Amniotic epithelial cell (primary cell): ENCODE data around the gene FNDC3A.
"Not testable (repeated sequence)": the region's sequence is repeated elsewhere in the genome, so short reads cannot be mapped to it uniquely, and the experiment has no call there.

Experiments
- DNase-seq: peaks from one replicate; pipeline ENCODE4 v3.0.0-alpha.2; 2010; ENCODE audit warnings: low read depth

Gene FNDC3A

DNA sequence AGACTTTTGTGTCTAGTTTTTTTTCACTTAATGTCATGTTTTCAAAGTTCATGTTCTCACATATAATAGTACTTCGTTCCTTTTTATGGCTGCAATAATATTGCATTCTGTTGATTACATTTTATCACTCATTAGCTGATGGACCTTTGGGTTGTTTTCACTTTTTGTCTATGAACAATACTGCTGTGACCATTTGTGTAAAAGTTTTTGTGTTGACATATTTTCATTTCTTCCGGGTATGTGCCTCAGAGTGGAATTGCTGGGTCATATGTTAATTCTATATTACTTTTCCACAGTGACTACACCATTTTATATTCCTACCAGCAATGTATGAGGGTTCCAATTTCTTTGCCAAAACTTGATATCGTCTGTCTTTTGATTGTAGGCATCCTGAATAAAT, 158.6 kb downstream of the FNDC3A start:
- no peak for DNase-seq

DNA sequence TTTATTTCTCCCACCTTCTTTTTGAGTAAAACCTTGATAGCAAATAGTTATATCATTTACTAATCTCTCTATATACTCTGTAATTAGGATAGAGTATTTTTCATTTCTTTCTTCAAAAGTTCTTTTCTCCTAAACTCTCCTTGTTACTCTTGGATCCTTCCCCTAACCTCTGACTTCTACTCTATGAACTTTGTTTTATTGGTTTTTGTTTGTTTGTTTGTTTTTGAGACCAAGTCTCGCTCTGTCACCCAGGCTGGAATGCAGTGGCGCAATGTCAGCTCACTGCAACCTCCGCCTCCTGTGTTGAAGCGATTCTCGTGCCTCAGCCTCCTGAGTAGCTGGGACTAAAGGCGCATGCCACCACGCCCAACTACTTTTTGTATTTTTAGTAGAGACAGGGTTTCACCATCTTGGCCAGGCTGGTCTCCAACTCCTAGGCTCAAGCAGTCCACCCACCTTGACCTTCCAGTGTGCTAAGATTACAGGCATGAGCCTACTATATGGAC, 161.5 kb downstream of the FNDC3A start:
- not testable (repeated sequence) for DNase-seq

DNA sequence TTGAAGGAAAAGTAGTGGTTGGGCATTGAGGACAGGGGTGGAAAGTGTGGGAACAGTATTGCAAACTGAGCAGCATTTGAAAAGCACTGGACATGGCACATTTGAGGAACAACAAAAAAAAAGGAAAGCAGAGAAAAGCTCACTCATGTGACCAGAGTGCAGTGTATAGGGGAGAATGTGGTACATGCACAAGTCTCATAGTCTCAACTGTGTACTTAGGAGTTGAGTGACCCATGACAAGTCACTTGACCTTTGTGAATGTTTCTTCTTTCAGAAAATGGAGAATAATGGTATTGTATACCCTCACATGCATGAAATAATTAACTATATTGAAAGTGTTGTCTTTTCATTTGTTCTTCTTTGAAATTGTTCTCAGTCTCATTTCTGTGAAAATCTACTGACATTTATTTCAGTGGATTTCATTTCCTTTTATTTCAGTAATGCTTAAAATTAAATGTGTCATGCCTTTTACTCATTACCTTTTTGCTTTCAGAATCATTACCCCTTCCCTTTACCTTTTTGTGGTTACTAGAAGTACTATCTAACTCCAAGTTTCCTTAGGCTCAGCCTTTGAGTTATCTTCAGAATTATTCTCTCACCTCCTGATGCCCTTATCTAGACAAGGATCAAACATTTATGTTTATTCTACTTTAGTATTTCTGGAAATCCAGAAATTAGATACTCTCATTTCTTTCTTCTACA, 165.3 kb downstream of the FNDC3A start:
- DNase-seq = no peak

DNA sequence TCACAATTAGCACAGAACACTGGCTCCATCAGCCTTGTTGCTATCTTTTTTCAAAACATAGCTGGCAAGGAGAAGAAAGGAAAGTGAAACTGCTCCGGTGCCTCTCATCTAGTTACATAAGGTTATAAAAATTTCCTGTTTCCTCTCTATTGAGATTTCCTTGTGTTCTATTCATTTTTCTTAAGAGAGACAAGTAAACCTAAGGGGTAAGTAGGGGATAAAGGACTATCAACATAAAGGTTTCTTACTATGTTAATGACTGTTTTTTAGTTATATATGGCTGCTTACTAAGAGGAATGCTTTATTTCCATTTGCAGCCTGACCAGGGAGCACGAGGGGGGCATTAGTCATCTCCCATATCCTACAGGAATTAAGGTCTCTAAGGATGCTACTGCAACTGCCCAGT, 171.2 kb downstream of the FNDC3A start:
- peak; percentile 50 for DNase-seq

GRCh38 chr13:49148405-49148804, 172.7 kb downstream of the FNDC3A start:
- DNase-seq = no peak

DNA sequence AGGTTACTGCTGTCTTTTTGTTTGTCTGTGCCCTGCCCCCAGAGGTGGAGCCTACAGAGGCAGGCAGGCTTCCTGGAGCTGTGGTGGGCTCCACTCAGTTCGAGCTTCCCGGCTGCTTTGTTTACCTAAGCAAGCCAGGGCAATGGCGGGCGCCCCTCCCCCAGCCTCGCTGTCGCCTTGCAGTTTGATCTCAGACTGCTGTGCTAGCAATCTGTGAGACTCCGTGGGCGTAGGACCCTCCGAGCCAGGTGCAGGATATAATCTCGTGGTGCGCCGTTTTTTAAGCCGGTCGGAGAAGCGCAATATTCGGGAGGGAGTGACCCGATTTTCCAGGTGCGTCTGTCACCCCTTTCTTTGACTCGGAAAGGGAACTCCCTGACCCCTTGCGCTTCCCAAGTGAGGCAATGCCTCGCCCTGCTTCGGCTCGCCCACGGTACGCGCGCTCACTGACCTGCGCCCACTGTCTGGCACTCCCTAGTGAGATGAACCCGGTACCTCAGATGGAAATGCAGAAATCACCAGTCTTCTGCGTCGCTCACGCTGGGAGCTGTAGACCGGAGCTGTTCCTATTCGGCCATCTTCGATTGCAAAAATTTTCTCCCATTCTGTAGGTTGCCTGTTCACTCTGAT, 182.4 kb downstream of the FNDC3A start:
- not testable (repeated sequence) for DNase-seq

GRCh38 chr13:49163162-49163561, 187.4 kb downstream of the FNDC3A start:
- not testable (repeated sequence) for DNase-seq

- DNase-seq = no peak
Measured at GRCh38 chr13:49164712-49165111, 189.0 kb downstream of the FNDC3A start.

DNA sequence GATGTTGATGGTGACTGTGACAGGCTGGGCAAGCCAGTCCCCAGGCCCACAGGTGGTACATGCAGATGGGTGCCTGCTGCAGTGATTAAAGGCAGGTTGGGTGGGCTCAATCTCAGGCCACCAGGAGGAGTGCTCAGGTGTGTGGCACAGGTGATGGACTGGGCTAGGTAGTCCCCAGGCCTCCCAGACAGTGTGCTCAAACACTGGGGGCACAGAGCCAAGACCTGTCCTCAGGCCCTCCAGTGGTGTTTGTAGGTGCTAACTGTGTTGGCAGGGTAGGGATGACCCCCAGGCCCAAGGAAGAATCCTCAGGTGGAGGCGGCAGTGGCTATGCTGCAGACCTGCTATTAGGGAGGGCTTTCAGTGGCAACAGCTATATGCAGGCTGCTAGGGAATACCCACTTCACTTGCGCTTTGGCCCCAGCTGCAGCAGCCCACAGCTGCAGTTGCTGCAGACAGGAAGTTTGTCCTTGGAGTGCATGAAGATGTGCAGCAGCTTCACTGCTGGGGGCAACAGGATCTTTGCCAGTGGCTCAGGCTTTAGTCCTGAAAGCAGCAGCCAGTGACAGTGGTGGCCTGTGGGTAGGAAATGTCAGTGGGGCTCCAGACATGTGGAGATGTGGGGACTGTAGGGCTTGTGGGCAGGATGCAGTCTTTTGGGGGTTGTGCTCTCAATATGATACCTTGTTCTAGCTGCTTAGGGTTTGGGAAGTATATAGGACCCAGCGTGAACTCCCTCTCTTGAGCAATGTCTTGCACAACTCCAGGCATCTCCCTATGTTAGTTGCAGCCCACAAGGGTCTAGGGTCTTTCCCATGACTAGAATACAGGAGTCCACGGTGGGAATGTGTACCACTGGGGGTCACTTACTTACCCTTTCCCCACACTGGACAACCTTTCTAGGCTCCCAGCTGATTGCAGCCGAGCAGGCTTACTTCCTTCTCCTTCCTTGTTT, 190.4 kb downstream of the FNDC3A start:
- peak; percentile 32 for DNase-seq

GRCh38 chr13:49171359-49171758, 195.6 kb downstream of the FNDC3A start:
- DNase-seq = no peak

DNA sequence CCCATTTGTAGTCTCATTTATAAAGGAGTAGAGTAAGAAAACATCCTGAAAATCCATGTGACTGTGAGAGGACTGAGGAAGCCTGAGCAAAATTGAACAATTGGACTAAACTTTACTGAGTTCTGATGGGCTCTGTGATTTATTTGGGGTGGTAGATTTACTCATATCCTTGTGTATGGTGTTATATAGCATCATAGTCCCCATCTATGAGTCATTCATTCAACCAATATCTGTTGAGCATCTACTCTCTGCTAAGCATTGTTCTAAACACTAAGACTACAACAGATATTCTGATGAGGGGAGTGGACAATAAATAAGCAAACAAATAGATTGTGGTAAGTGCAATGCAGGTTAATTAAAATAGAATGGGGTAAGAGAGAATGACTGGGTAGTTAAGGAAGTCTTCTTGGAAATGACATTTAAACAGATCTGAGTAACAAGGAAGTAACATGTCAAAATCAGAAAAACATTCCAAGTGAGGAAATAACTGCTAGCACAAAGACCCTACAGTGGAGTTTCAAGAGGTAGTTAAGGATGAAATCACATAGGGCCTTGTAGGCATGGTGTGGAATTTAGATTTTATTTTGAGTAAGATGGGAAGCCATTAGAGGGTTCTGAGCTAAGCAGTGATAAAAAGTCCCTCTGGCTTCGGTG, 208.1 kb downstream of the FNDC3A start:
- no peak for DNase-seq

DNA sequence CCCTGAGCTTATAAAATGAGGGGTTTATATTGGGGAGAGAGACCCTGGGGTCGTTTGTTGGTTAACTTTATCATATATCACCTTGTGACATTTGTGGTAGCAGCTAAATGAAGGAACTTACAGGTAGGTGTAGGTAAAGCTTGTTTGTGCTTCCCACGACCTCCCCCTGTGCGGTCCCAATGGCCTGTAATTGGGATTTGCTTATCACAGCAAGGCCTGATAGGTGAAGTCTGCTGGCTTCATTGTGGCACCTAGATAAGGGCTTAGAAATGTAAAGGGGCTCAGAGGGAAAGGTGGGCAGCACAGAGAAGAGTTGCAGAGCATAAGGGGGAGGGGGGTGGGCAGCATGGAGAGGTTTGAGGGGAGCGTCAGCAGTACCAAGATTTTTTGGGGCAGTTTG, 208.9 kb downstream of the FNDC3A start:
- DNase-seq = no peak

DNA sequence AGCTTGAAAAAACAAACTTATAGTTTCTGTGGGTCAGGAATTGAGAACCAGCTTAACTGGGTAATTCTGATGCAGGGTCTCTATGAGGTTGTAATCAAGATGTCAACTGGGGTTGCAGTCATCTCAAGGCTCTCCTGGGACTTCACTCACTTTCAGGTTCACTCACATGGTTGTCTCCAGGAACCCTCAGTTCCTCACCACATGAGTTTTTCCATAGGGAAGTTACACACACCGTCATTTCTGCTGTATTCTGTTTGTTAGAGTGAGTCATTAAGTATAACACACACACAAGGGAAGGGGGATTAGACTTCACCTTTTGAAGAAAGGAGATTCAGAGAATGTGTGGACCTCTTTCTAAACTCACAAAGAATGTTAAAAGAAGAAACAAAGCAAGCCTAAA, 209.6 kb downstream of the FNDC3A start:
- DNase-seq = peak; percentile 21

DNA sequence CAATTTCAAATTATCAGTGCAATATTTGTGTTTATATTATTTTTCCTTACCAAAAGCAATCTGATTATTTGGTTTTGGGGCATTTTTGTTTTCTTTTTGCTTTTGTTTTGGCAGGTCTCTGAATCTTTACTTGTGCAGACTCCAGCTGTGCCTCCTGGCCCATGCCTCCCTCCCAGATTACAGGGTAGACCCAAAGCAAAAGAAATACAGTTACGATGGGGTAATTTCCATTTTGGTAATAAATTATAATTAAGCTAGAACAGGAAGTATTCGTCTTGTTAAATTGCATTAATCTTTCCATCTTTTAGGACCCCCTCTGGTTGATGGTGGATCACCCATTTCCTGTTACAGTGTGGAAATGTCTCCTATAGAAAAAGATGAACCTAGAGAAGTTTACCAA, 215.2 kb downstream of the FNDC3A start:
- DNase-seq = no peak

DNA sequence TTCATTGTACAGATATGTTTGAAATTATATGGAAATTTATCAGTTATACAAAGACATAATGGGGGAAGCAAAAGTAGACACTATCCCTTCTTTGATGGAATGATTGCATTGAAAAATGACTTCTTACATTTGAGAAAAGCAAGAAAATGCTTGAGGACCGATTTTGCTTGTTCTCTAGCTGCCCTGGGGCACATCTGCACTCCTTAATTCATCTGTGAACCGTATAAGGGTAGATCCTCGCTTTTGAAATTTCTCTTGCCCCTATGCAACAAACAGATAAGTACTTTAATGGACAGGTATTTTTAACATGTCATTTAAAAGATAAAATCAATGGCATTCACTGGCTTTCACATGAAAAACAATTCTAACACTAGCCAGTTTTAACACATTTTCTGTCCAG, 230.9 kb downstream of the FNDC3A start:
- DNase-seq = no peak

DNA sequence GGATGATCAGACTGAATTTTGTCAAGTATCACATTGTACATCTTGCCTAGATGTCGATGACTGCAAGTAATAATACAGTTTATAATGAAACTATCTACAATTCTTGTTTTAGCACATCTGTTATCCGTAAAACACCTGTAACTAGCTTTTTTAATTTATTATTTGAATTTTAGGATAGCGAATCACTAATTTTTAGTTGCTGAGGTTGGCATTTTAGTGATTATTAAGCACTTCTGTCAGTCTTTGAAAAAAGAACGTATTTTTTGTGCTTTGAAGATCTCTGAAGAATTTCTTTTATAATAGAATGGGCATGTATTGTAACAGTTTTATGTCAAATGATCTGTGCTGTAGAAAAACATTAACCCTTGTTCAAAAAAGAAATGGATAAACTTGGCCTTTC, 232.9 kb downstream of the FNDC3A start:
- no peak for DNase-seq

DNA sequence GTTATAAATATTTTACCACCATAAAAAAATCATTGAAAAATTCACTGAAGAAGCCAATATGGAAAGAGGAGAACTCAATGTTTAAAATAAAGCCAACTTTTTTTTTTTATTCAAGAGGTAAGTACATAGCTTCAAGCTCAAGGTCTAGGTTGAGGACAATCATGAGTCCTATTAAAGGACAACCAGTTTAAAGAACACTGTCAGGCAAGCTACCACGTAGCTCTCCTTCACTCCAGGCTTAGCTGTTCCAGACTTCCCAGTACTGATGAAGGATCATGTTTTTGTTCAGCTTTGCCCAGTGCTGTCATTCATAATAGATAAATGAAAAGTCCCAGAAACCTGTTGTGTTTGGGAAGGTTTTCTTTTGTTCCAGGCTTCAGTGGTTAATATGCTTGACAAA, 234.4 kb downstream of the FNDC3A start:
- DNase-seq = no peak

GRCh38 chr13:49210669-49211068, 235.0 kb downstream of the FNDC3A start:
- DNase-seq = no peak

DNA sequence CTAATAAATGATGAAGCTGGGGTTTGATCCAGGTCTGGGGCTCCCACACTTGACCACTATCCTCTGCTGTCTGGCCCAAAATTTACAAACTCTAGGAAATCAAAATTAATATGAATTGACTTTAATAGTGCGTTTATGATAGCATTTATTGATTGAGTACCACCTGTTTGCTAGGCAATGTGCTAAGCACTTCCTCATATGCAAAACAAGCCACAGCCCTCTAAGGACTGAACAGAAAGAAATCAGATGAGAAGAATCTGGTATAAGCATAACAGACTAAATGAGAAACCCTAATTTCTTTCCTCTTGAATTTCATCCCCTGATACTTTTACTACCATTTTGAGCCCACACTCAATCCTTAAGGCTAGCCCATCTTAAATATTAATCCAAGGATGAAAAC, 237.8 kb downstream of the FNDC3A start:
- DNase-seq = no peak

- DNase-seq = no peak
Measured at GRCh38 chr13:49213997-49214916, 238.5 kb downstream of the FNDC3A start.

- DNase-seq = peak; percentile 34
Measured at GRCh38 chr13:49214917-49215376, 239.2 kb downstream of the FNDC3A start.
